ENCODE measurements around the gene ANGEL2.
"Not testable (repeated sequence)": the region's sequence is repeated elsewhere in the genome, so short reads cannot be mapped to it uniquely, and the experiment has no call there.

ANGEL2 gene

GRCh38 chr1:212976586-212976985 is 39.1 kb downstream of the ANGEL2 start:
- no peak for DNase-seq

- no peak for DNase-seq
Measured at GRCh38 chr1:212975111-212975918, 40.4 kb downstream of the ANGEL2 start.

- DNase-seq, result no peak
Measured at GRCh38 chr1:212974711-212975110, 41.0 kb downstream of the ANGEL2 start.

GRCh38 chr1:212973899-212974298 is 41.8 kb downstream of the ANGEL2 start:
- no peak for DNase-seq

GRCh38 chr1:212973426-212973825 is 42.2 kb downstream of the ANGEL2 start:
- DNase-seq, result no peak

GRCh38 chr1:212971312-212971711 is 44.4 kb downstream of the ANGEL2 start:
- DNase-seq, result no peak

- no peak for DNase-seq
Measured at GRCh38 chr1:212970085-212970484, 45.6 kb downstream of the ANGEL2 start.

- no peak for DNase-seq
Measured at GRCh38 chr1:212968368-212968863, 47.3 kb downstream of the ANGEL2 start.

- no peak for DNase-seq
Measured at GRCh38 chr1:212967801-212968200, 47.9 kb downstream of the ANGEL2 start.

- DNase-seq, result no peak
Measured at GRCh38 chr1:212966616-212967015, 49.1 kb downstream of the ANGEL2 start.

GRCh38 chr1:212964993-212965392 is 50.7 kb downstream of the ANGEL2 start:
- not testable (repeated sequence) for DNase-seq

GRCh38 chr1:212964102-212964501 is 51.6 kb downstream of the ANGEL2 start:
- DNase-seq, result no peak

- no peak for DNase-seq
Measured at GRCh38 chr1:212962509-212962908, 53.2 kb downstream of the ANGEL2 start.

- no peak for DNase-seq
Measured at GRCh38 chr1:212960932-212961331, 54.7 kb downstream of the ANGEL2 start.

GRCh38 chr1:212959266-212960220 is 56.1 kb downstream of the ANGEL2 start:
- DNase-seq, result no peak

GRCh38 chr1:212958175-212958574 is 57.5 kb downstream of the ANGEL2 start:
- no peak for DNase-seq

GRCh38 chr1:212957546-212957945 is 58.1 kb downstream of the ANGEL2 start:
- DNase-seq, result no peak

- DNase-seq, result no peak
Measured at GRCh38 chr1:212955961-212956620, 59.6 kb downstream of the ANGEL2 start.

- DNase-seq, result no peak
Measured at GRCh38 chr1:212955098-212955497, 60.6 kb downstream of the ANGEL2 start.

- no peak for DNase-seq
Measured at GRCh38 chr1:212954514-212954913, 61.2 kb downstream of the ANGEL2 start.

- DNase-seq, result no peak
Measured at GRCh38 chr1:212953321-212953720, 62.3 kb downstream of the ANGEL2 start.

GRCh38 chr1:212952641-212952976 is 63.1 kb downstream of the ANGEL2 start:
- no peak for DNase-seq
